Measurements from ENCODE around the gene TOR4A.

TOR4A gene

GRCh38 chr9:137305798-137306065 lies 28.2 kb downstream of the TOR4A start:
- TF ChIP-seq CTCF (IDR thresholded peaks at IDR 0.05; ENCODE audit: borderline replicate concordance, extremely low read depth, low read length, poor library complexity, severe bottlenecking) (no peak), EZH2 (IDR thresholded peaks at IDR 0.05; ENCODE audit: borderline replicate concordance, low read depth, low read length, severe bottlenecking) (no peak)
- Histone ChIP-seq H3K36me3 (ENCODE audit: insufficient read depth, low read length) (no peaks in the 10 kb centered on the region), H3K27ac (ENCODE audit: low read length) (no peak overlapping the region), H3K9me3 (ENCODE audit: insufficient read depth, low read length, severe bottlenecking) (no peaks in the 10 kb centered on the region), H3K9ac (ENCODE audit: low read depth, low read length) (no peak overlapping the region), H3K27me3 (ENCODE audit: insufficient read depth, low read length, poor library complexity) (no peaks in the 10 kb centered on the region), H3K79me2 (ENCODE audit: insufficient read depth, low read length) (no peaks in the 10 kb centered on the region), H4K20me1 (ENCODE audit: insufficient read depth, low read length) (no peaks in the 10 kb centered on the region), H3K4me3 (ENCODE audit: low read depth in 1 of 2, low read length in 2 of 2) (no peak overlapping the region), H3K4me1 (ENCODE audit: insufficient read depth, low read length) (no peaks in the 10 kb centered on the region), H3K4me2 (ENCODE audit: insufficient read depth, low read length) (no peak overlapping the region), H2AFZ (ENCODE audit: low read depth, low read length) (no peak overlapping the region)
- ATAC-seq (ENCODE audit: insufficient read depth, low read depth) (no peak), DNase-seq (no peak)

- H3K27me3 ChIP-seq (ENCODE audit: insufficient read depth, low read length, poor library complexity) = no peaks in the 10 kb centered on the region
- no peaks in the 10 kb centered on the region for H4K20me1 ChIP-seq (ENCODE audit: insufficient read depth, low read length)
- H3K4me3 ChIP-seq (ENCODE audit: low read depth in 1 of 2, low read length in 2 of 2) = no peak overlapping the region
- ATAC-seq (ENCODE audit: insufficient read depth, low read depth) = no peak
- no peak overlapping the region for H3K9ac ChIP-seq (ENCODE audit: low read depth, low read length)
- no peak for DNase-seq
- H3K27ac ChIP-seq (ENCODE audit: low read length) = no peak overlapping the region
- H3K79me2 ChIP-seq (ENCODE audit: insufficient read depth, low read length) = no peaks in the 10 kb centered on the region
- H3K4me1 ChIP-seq (ENCODE audit: insufficient read depth, low read length) = no peaks in the 10 kb centered on the region
- H3K36me3 ChIP-seq (ENCODE audit: insufficient read depth, low read length) = no peaks in the 10 kb centered on the region
- H3K9me3 ChIP-seq (ENCODE audit: insufficient read depth, low read length, severe bottlenecking) = no peaks in the 10 kb centered on the region
- H2AFZ ChIP-seq (ENCODE audit: low read depth, low read length) = no peak overlapping the region
- H3K4me2 ChIP-seq (ENCODE audit: insufficient read depth, low read length) = no peak overlapping the region
- no peak for TF ChIP-seq CTCF (IDR thresholded peaks at IDR 0.05; ENCODE audit: borderline replicate concordance, extremely low read depth, low read length, poor library complexity, severe bottlenecking)
- no peak for TF ChIP-seq EZH2 (IDR thresholded peaks at IDR 0.05; ENCODE audit: borderline replicate concordance, low read depth, low read length, severe bottlenecking)
These were observed 28.7 kb downstream of the TOR4A start for GRCh38 chr9:137306066-137306849.

- no peak overlapping the region for H3K27ac ChIP-seq (ENCODE audit: low read length)
- ATAC-seq (ENCODE audit: insufficient read depth, low read depth) (no peak), DNase-seq (no peak)
- no peak overlapping the region for H3K9ac ChIP-seq (ENCODE audit: low read depth, low read length)
- no peak overlapping the region for H2AFZ ChIP-seq (ENCODE audit: low read depth, low read length)
- H4K20me1 ChIP-seq (ENCODE audit: insufficient read depth, low read length) = no peaks in the 10 kb centered on the region
- H3K27me3 ChIP-seq (ENCODE audit: insufficient read depth, low read length, poor library complexity) = no peaks in the 10 kb centered on the region
- H3K4me2 ChIP-seq (ENCODE audit: insufficient read depth, low read length) = no peak overlapping the region
- H3K4me1 ChIP-seq (ENCODE audit: insufficient read depth, low read length) = no peaks in the 10 kb centered on the region
- no peak overlapping the region for H3K4me3 ChIP-seq (ENCODE audit: low read depth in 1 of 2, low read length in 2 of 2)
- no peaks in the 10 kb centered on the region for H3K9me3 ChIP-seq (ENCODE audit: insufficient read depth, low read length, severe bottlenecking)
- no peaks in the 10 kb centered on the region for H3K79me2 ChIP-seq (ENCODE audit: insufficient read depth, low read length)
- no peak for TF ChIP-seq CTCF (IDR thresholded peaks at IDR 0.05; ENCODE audit: borderline replicate concordance, extremely low read depth, low read length, poor library complexity, severe bottlenecking)
- TF ChIP-seq EZH2 (IDR thresholded peaks at IDR 0.05; ENCODE audit: borderline replicate concordance, low read depth, low read length, severe bottlenecking) = no peak
- H3K36me3 ChIP-seq (ENCODE audit: insufficient read depth, low read length) = no peaks in the 10 kb centered on the region
These were observed 29.3 kb downstream of the TOR4A start for GRCh38 chr9:137306850-137307254.
